GM18498 (cell line): ENCODE measurements around the gene HOMER1.
A peak's percentile ranks its signal among the peaks of the same experiment; 100 is the strongest.
"Not testable (repeated sequence)": the region's sequence is repeated elsewhere in the genome, so short reads cannot be mapped to it uniquely, and the experiment has no call there.

ENCODE experiments used
- ATAC-seq: cut with Tn5 transposase; IDR thresholded peaks from one replicate; pipeline ENCODE4 v1.9.1; 2021; ENCODE audit warnings: mild to moderate bottlenecking, moderate library complexity; ENCODE audit not compliant: unreplicated experiment

The HOMER1 gene

DNA sequence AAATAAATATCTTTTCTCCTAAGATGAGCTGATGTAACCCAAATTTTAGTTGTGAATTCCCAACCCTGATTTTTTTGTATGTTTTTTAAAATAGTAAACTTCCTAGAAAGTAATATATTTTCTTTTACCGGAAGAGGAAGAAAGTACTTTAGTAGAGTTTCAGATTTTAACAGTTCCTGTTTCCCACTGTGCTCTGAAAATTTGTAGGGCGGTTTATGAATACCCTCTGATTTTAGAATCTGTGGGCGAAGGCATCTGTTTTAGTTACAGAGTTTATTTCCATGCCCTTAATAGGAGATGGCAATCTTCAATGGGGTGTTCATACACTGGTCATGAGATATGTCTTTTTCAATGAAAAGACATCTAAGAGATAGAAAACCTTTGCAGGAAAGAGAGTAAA is 3.7 kb upstream of the HOMER1 start:
- no peak for ATAC-seq

DNA sequence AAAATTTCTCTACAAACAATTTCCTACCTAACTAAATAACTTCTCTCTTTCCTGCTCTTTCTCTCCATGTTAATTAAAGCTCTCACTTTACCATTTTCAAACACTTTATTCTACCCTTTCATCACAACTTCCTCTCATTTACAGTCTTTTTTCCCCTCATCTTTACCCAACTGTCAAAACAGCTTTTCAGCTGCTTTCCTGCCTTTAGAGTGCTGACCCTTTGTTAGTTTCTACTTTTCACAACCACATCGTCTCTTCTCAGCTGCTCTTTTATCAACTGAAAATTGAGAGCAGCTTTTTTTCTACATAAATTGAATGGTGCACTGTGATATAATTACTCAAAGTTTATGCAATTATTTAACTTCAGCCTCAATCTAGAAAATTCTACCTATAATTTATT is 3.1 kb upstream of the HOMER1 start:
- ATAC-seq, result no peak

DNA sequence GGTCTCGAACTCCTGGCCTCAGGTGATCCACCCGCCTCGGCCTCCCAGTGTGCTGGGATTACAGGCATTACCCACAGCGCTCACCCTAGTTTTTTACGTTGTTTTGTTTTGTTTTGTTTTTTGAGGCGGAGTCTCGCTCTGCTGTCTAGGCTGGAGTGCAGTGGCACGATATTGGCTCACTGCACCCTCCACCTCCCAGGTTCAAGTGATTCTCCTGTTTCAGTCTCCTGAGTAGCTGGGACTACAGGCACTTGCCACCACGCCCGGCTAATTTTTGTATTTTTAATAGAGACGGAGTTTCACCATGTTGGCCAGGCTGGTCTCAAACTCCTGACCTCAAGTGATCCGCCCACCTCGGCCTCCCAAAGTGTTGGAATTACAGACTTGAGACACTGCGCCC is 2.4 kb upstream of the HOMER1 start:
- not testable (repeated sequence) for ATAC-seq

DNA sequence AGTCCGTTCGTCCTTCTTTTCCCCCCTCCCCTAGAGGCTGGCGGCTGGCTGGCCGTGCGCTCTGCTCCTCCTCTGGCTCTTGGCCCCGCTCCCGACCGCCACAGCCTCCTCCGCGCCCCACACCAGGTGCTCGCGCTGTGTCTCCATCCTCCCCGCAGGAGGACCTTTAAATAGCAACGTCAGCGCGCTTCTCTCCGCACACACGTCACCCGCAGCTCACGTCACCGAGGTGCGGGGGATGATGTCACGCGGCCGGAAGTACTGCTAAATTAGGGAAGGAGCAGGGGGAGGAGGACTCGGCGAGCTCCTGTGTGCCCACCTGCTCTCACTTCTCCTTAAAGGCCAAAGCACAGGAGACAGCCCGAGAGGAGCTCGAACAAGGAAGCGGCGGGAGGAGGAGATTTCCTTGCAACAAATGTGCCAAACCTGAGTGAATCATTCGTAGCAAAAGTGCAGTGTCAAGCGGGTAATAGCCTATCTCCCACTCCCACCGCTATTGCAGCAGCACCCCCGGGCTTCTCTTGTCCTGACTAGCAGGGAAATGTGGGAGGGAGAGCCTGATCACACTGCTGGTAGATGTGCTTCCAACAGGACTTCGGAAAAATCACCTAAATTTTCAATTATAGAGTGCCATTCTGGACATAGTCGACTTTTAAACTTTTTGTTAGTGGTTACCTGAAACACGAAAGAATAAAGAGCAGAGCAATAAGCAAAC is 614 bp upstream of the HOMER1 start:
- ATAC-seq, result peak; percentile 85

DNA sequence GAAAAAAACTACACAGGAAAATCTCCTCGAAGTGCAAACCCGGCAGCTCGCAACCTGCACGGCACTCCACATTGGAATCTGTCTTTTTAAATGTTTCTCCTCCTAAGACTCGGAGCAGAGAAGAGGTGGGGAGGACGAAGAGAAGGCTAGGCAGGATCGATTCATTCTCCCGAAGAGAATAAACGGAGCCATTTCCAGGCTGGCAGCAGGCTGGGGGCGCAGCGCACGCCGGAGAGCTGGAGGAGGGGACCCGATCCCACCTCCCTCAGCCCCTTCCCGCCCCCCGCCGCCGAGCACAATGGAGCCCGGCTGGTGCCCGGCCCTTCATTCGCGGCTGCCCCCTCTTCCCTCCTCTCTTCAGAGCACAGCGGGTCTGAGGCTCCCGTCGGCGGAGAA is 628 bp downstream of the HOMER1 start:
- ATAC-seq, result no peak

DNA sequence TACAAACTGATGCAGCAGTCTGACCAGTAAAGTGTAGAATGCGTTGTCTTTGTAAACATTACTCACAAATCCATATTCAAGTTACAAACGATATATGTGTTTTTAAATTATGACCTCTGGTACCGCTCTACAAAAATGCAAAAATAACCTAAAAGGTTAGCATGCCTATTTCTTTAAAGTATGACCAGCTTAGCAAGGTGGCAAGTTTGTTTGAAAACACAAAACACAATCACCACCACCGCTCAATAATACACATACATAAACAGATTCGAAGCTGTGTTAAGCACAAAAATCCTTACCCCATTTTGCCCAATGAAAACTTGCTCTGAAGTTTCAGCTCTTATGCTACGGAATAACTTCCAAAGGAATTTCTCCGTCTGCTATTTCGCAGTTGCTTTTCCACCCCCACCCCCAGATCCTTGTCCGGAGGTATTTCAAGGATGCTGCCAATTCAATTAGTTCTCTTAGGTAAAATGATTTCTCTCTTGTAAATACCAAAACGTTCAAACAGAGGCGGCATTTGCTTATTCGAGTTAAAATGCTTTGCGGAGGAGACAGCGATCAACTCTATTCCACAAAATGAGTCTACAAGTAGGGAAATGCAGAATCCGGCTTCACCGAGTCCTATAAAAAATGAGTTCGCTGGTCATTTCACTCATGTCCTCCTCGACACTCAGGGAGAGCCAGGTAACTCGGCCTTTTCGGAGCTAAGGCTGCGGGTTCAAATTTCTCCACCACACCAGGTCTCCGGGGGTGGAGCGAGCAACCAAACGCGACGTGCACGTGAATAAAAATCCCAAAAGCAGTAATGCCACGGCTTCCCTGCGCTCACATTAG is 1.2 kb downstream of the HOMER1 start:
- ATAC-seq, result no peak

DNA sequence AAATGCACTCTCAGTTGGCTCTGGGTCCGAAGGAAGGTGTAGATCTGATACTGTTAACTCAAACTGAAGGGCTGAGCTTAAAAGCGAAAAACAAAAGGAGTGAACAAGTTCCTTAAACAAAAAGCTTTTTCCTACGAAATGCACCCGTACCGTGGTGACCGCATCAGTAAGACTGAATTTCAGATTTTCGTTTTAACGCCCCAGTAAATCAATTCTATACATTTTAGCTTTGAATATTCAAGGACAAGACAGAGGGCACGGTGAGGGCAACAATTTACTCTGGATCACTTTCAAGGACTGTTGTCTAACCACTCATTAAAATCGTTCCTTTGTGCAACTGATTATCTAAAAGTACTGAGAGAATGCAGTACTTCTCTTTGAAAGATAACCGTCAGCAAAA is 1.9 kb downstream of the HOMER1 start:
- ATAC-seq, result no peak

DNA sequence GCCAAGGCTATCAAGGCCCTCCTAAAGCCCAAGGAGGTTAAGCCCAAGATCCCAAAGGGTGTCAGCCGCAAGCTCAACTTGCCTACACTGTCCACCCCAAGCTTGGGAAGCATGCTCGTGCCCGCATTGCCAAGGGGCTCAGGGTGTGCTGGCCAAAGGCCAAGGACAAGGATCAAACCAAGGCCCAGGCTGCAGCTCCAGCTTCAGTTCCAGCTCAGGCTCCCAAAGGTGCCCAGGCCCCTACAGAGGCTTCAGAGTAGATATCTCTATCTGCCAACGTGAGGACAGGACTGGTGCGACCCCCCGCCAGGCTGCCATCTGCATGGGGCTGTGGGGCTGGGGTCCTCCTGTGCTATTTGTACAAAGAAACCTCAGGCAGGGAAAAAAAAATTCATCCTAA is 3.3 kb downstream of the HOMER1 start:
- ATAC-seq, result no peak

DNA sequence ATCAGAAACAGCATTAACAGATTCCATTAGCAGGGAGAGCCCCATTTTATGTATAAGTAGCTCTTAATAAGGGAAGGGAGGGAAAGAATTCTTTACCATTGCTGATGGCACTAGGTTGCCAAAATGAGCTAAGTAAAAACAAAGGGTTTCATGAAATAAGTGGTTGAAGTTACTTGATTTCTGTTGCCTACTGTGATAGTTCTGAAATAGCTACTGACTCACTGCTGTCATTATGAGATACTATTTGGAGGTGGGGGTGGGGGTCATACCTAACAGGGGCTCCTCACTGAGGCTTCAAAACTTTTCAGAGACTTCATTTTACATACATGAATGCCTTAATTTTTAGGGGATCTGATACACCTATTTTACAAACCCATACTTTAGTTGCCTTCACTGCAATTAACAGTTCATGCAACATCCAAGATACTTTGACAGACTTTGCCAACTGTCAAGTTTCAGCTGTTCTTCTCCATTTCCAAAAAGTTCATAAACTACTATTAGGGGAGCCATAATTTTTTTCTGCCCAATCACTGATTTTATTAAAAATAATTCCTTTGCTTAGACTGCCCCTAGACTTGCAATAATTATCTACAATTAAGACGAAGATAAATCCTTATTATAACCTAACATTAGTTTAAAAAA is 4.6 kb downstream of the HOMER1 start:
- ATAC-seq, result no peak

DNA sequence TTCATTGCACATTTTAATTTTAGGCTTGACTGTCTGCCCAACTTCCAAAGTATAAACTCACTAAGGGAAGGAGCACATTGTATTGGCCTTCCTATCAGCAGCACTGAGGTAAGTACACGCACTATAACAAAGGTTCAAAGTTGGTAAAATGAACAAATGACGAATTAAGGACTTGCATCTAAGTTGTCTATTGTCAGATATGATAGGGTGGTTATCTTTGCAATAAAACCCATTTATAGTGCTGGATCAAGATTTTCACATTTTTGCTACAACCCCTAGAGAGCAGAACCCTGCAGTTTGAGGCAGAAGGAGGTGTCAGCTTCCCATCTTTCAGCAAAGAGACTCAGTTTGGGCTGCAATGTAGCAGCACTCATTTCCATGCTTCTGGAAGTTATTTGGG is 5.1 kb downstream of the HOMER1 start:
- no peak for ATAC-seq

DNA sequence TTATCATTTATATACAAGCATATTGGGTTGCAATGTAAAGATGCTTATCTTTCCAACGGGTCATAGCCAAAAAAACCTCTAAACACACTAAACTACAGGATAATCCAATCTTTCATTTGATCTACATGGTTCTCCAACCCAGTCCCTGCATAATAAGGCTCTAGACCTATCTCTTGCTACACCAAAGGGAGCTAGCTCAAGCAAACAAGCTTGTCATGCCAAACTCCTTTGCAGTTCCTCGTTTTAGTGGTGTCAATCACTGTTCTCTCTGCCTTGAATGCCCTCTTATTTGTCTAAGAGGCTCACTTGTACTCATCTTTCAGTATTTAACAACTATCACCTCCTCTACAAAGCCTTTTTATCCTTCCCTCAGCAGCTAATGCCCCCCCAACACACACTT is 5.6 kb downstream of the HOMER1 start:
- no peak for ATAC-seq

DNA sequence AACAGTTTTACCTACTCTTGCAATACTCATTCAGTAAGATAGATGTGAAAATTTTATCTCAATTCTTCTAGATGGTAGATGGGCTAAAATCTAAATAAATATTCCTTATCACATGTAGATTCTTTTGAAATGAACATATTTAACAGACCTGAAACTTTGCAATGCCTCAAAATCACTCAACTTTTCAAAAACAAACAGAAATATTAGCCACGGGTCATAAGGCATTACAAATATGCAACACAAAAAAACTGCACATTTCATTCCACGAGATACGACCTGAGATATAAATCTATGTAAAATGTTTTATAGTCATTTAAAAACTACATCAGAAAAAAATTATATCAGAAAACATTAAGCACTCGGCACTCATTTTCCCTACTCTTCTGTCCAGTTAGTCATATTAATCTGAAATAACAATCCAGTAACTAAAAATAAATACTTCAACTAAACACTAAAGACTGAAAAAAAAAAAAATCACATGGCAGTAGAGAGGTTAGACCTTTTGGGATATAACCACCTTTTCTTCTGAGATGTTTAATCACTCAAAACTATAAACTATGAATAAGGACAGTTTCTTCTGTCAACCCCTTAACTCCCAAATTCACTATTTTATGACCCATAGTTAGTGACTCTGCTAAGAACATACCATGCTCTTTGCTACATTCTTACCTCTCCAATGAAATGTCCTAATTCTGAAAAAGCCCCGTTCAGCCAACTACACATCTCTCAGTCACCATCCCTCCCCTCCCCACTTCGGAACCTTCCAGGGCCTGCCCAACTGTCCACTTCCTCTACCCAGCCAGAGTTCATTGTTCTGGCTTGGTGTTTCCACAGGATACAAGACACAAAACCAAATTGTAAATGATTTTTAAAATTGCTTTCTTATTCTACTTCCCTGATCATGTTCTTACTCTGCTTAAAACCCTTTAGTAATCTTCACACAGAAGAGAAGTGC is 6.4 kb downstream of the HOMER1 start:
- no peak for ATAC-seq

DNA sequence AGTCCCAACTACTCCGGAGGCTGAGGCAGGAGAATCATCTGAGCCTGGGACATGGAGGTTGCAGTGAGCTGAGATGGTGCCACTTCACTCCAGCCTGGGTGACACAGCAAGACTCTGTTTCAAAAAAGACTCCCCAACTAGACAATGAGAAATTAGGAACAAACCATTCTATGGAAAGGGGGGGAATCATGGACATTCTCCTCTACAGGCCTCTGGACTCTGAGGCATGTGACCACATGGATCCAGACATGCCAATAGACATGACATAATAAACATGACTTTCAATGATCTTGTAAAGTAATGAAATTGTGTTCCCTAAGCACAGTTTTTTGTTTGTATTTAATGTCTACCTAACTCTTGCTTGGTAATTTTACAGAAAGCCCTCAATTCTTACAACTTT is 8.8 kb downstream of the HOMER1 start:
- no peak for ATAC-seq

DNA sequence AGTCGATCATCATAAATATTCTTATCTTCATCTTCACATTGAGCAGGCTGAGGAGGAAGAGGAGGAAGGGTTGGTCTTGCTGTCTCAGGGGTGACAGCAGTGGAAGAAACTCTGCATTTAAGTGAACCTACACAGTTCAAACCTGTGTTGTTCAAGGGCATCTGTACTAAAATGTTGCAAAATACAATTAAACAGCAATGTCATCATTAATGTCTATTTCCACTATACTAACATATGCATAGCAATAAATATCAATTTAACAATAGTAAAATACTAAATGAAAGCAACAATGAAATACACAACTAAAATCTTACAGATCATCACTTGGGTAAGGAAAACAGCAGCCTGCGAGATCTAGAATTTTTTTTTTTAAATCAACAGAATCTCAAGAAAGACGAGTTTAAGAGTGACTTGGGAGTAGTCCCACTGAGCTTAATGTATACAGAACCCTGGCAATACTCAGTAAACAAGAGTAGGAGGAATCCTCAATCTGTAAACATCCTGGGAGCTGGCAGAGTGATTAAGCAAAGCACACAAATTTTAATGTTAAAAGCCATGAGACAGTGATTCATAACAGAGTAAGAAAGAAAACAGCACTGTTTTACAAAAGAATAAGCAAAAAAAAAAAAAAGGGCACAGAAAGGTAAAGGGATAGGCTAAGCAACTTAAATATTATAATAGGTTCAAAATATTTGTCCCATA is 10.0 kb downstream of the HOMER1 start:
- no peak for ATAC-seq

DNA sequence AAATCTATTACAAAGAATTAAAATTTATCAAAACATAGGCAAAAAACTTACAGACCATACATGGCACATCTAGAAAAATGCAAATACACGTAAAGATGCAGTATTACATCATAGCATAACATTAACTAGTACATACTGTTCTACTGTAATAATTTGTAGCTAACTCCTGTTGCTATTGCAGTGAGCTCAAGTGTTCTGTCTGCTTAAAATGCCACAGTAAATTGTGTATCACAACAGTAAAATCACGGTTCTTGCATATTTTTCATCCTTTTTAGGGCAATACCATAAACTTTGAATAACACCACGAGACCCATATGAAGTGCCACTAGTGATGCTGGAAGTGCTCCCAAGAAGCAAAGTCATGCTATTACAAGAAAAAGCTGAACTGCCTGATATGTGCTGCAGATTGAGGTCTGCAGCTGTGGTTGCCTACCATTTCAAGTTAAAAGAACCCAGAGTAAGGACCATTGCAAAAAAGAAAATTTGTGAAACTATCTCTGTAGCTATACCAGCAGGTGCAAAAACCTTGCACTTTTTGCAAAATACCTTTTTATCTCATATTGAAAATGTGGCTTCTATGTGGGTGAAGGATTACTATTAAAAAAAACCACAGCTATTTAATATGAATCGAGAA is 14.2 kb downstream of the HOMER1 start:
- no peak for ATAC-seq

DNA sequence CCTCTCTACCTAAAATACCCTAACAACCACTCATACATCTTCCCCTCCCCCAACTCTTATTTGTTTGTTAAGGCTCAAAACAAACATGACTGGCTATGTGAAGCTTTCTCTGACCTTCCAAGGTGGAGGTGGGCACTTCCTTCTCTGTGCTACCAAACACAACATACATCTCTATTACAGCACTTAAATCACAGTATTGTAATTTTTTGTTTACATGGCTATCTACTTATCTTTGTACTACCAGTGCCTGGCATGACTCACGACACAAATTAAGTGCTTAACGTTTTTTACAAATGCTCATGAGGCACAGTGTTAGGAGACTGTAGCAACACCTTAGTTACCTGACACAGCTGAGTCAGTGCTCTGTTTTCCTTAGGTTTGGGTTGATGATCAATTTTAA is 18.6 kb downstream of the HOMER1 start:
- no peak for ATAC-seq

DNA sequence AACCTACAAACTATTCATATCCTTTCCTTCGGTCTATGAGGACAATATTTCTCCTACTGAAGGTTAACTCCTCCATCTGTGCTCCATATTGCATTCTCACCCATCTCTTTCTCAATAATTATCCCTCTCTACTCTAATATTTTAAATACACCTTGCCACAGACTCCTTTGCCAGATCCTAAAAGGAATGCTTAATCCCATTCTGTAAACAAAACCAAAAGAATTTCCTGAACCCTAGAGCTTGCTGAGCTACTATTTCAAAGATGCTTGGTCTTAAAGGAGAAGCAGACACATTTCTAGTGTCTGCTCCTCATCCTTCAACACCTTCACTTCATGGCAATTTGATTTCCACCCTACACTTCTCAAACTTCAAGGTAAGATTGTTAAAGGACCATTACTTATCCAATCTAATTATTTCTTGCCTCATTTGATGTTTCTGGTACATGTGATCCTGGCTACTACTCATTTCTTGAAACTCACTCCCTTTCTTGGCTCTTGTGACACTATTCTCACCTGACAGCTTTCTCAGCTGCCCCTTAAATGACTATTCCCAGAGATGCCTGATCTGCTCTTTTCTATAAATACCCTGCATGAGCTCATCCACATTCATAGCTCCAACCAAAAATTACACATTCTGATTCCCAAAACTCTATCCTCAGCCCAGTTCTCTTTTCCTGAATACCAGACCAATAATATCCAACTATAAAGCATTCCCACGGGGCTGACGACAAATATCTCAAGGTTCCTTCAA is 20.2 kb downstream of the HOMER1 start:
- ATAC-seq, result no peak

DNA sequence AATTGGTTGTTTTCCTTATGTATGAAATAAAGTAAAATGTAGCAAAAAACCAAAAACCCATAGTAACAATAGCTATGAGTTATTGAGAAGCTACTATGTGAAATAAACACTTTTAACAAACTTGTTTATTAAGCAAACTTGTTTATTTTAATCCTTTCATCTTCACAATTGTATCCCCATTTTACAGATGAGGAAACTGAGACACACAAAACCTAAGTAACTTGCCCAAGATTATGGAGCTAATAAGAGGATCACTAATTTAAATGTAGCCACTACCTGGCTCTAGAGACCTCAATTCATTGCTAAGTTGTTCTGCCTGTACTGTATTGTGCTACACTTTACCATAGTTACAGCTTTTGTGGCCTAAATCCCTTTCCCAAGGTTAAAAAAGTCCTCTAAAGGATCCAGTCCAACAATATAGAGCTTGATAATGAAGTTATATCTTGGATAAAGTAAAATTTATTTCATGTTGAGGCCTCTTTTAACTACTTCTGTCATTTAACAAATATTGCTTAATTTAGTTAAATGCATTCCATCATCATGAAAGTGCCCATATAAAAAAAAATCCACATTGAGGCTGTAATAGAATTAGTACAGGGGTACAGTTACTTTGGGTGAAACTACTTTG is 22.1 kb downstream of the HOMER1 start:
- no peak for ATAC-seq
